CD4-positive, alpha-beta T cell (primary cell): ENCODE data around the gene MTCL1. TPM values are rescaled to one million over a fixed set of nuclear protein-coding genes. Genes with fewer than 3 reads are reported as not detected.

Source experiments
- ATAC-seq: fragments of 200-7000 bp; cut with Tn5 transposase; one replicate; pipeline ENCODE4 v1.10.0; 2022; ENCODE audit warnings: mild to moderate bottlenecking; ENCODE audit not compliant: poor library complexity
- CTCF ChIA-PET: fragments of 350-600 bp; sonication (Branson Sonifier 250); formaldehyde crosslinking; loops from one replicate; lab custom pipeline; 2021; ENCODE audit warnings: antibody characterized with exemption, inconsistent platforms; lab: Charles Lee
- POLR2A ChIA-PET: fragments of 350-600 bp; sonication (Branson Sonifier 250); formaldehyde crosslinking; loops from one replicate; lab custom pipeline; 2021; ENCODE audit warnings: antibody characterized with exemption, inconsistent platforms; lab: Charles Lee
- DNase-seq, 14 experiments: peaks; one replicate each; pipeline ENCODE4 v3.0.0-alpha.2; 2013 to 2020; ENCODE audit warnings: mixed read lengths in 2 of 14
- H3K27ac ChIP-seq, 2 donors: one replicate each; pipeline versions ENCODE4 v1.5.1 to v1.7.0; 2013; ENCODE audit warnings: low read length in 2 of 2, low read depth in 1 of 2, mild to moderate bottlenecking in 1 of 2
- H3K27me3 ChIP-seq, 2 experiments: 1 replicate in 1 of 2; 2 replicates in 1 of 2; pipeline versions ENCODE4 v1.6.1 to v1.7.0; 2013; ENCODE audit warnings: low read length in 2 of 2, control low read depth in 1 of 2, mild to moderate bottlenecking in 1 of 2, moderate library complexity in 1 of 2; ENCODE audit not compliant: insufficient read depth in 2 of 2, control insufficient read depth in 1 of 2
- H3K36me3 ChIP-seq: one replicate; pipeline ENCODE4 v1.6.1; 2013; ENCODE audit warnings: low read length, control low read depth; ENCODE audit not compliant: insufficient read depth
- H3K4me1 ChIP-seq: one replicate; pipeline ENCODE4 v1.6.1; 2013; ENCODE audit warnings: low read length, control low read depth; ENCODE audit not compliant: insufficient read depth
- H3K4me3 ChIP-seq: one replicate; pipeline ENCODE4 v1.5.1; 2013; ENCODE audit warnings: mild to moderate bottlenecking, low read length, moderate library complexity
- H3K9me3 ChIP-seq, 2 experiments: 1 replicate in 1 of 2; 2 replicates in 1 of 2; pipeline versions ENCODE4 v1.6.1 to v1.7.0; 2013; ENCODE audit warnings: low read length in 2 of 2, mild to moderate bottlenecking in 2 of 2, control low read depth in 1 of 2, moderate library complexity in 1 of 2; ENCODE audit not compliant: control insufficient read depth in 1 of 2, insufficient read depth in 1 of 2
- H3K27ac Mint-ChIP-seq: one replicate; pipeline ENCODE4 v1.8.0; 2020; ENCODE audit warnings: mixed read lengths
- H3K27me3 Mint-ChIP-seq: one replicate; pipeline ENCODE4 v1.8.0; 2021; ENCODE audit warnings: mixed read lengths
- H3K36me3 Mint-ChIP-seq: one replicate; pipeline ENCODE4 v1.8.0; 2021; ENCODE audit warnings: low read depth, mixed read lengths
- H3K4me1 Mint-ChIP-seq: one replicate; pipeline ENCODE4 v1.8.0; 2021; ENCODE audit warnings: low read depth, mixed read lengths
- H3K4me3 Mint-ChIP-seq: one replicate; pipeline ENCODE4 v1.8.0; 2020; ENCODE audit warnings: mild to moderate bottlenecking, mixed read lengths
- H3K9me3 Mint-ChIP-seq: one replicate; pipeline ENCODE4 v1.8.0; 2020; ENCODE audit warnings: mixed read lengths
- CTCF ChIP-seq: fragments of 200-600 bp; IDR thresholded peaks from one replicate; pipeline ENCODE4 v1.8.0; 2022; ENCODE audit warnings: antibody characterized with exemption, mild to moderate bottlenecking
- intact Hi-C, 2 experiments: fragments of 100-400 bp; cut with DNase I in 1 of 2; cut with micrococcal nuclease in 1 of 2; formaldehyde crosslinking; loops; one replicate each; pipeline versions ENCODE4 v1.15.1 to v1.9.0; 2023 to 2025; cut with DNase I, micrococcal nuclease
- total RNA-seq, 174 experiments: library from RNA in 2 of 174; stranded (reverse) in 2 of 174; gene quantifications; one replicate each; pipeline ENCODE4 v1.2.3 and lab custom pipeline; 2021 to 2026

Gene MTCL1
- total RNA-seq, 2 experiments from 2014 or later = 0.11 to 0.55 TPM

DNA sequence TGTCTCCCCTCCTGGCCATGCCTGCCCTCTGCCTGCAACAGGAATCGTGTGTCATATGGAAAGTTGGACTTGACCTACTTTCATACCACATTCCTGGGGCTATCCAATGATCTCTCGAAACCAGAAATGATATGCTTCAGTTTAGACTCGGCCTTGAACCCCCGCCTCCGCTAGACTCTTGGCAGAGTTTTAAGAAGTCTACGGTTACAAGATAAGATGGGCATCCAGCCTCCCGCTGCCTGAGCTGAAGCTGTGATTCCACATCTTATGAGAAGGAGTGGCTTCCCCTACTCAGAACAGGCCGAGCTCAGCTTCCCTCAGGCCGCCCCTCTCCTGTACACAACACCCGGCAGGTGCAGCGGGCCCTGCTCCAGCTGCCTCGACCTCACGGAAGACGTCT, 73.9 kb downstream of the MTCL1 start:
- Mint-ChIP-seq H3K4me1 (no peaks in the 10 kb centered on the region), H3K27ac (no peak overlapping the region), H3K9me3 (no peaks in the 10 kb centered on the region), H3K27me3 (peaks cover 9% of the 10 kb centered on the region), H3K36me3 (no peaks in the 10 kb centered on the region), H3K4me3 (no peak overlapping the region)
- TF ChIP-seq CTCF = no peak
- no peaks in the 10 kb centered on the region for H3K36me3 ChIP-seq
- H3K27ac ChIP-seq = no peak overlapping the region
- no peak overlapping the region for H3K4me3 ChIP-seq
- CTCF ChIA-PET = no interaction called here
- no peak for ATAC-seq
- POLR2A ChIA-PET = no interaction called here
- H3K27me3 ChIP-seq = peaks cover 0 to 2% of the 10 kb centered on the region in 2 experiments
- H3K4me1 ChIP-seq = no peaks in the 10 kb centered on the region
- no peak for DNase-seq
- intact Hi-C loops = no loop called here
- no peaks in the 10 kb centered on the region for H3K9me3 ChIP-seq

- DNase-seq (no peak), ATAC-seq (no peak)
- Mint-ChIP-seq H3K4me3 (no peak overlapping the region), H3K9me3 (no peaks in the 10 kb centered on the region), H3K36me3 (no peaks in the 10 kb centered on the region), H3K27me3 (peaks cover 9% of the 10 kb centered on the region), H3K4me1 (no peaks in the 10 kb centered on the region), H3K27ac (no peak overlapping the region)
- Histone ChIP-seq H3K27me3 (peaks cover 0 to 2% of the 10 kb centered on the region in 2 experiments), H3K9me3 (peaks cover 0 to 6% of the 10 kb centered on the region in 2 experiments), H3K27ac (no peak overlapping the region), H3K4me3 (no peak overlapping the region), H3K36me3 (no peaks in the 10 kb centered on the region), H3K4me1 (no peaks in the 10 kb centered on the region)
- no peak for TF ChIP-seq CTCF
- CTCF ChIA-PET = no interaction called here
- POLR2A ChIA-PET = no interaction called here
- intact Hi-C loops = no loop called here
Observed at GRCh38 chr18:8780227-8780626, 74.9 kb downstream of the MTCL1 start.

DNA sequence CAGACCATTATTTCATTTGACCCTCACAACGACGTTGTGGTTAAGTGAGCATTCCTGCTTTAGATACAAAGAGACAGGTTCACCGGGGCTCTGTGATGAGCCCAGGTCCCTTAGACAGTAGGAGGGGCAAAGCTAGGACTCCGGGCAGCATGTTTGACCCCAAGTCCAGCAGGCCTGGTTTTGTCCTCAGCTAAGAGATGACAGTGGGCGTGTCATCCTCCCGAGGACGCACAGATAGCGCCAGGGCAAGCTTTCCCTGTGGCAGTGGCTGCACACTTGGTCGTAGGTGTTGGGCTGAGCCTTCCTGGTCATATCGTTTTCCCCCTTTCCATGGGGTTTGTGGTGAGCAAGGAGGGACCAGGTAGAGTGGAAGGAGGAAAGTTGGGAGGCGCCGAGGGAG, 76.3 kb downstream of the MTCL1 start:
- CTCF ChIA-PET = no interaction called here
- H3K4me1 Mint-ChIP-seq = peaks cover 6% of the 10 kb centered on the region

More for the DNA sequence above, 76.3 kb downstream of the MTCL1 start:
- Mint-ChIP-seq H3K4me3 (no peak overlapping the region), H3K36me3 (no peaks in the 10 kb centered on the region), H3K9me3 (no peaks in the 10 kb centered on the region), H3K27ac (no peak overlapping the region), H3K27me3 (peaks cover 9% of the 10 kb centered on the region)
- POLR2A ChIA-PET = no interaction called here
- Histone ChIP-seq H3K27ac (no peak overlapping the region), H3K27me3 (peaks cover 0 to 2% of the 10 kb centered on the region in 2 experiments), H3K4me3 (no peak overlapping the region), H3K9me3 (peaks cover 0 to 8% of the 10 kb centered on the region in 2 experiments), H3K36me3 (no peaks in the 10 kb centered on the region), H3K4me1 (peaks cover 4% of the 10 kb centered on the region)
- intact Hi-C loops = no loop called here
- ATAC-seq (no peak), DNase-seq (no peak)
- no peak for TF ChIP-seq CTCF
